IMR-90 (cell line): Measurements from ENCODE around the gene PNKP. TPM values are rescaled to one million over a fixed set of nuclear protein-coding genes. Genes with fewer than 3 reads are reported as not detected.

Source experiments
- ATAC-seq: fragments of 200-7000 bp; cut with Tn5 transposase; 2 replicates; pipeline ENCODE4 v1.9.1; 2020; ENCODE audit warnings: low read depth, mild to moderate bottlenecking, moderate library complexity
- BruUV-seq: library from RNA; stranded (reverse); fragments of 400-500 nt; replicated peaks from 2 replicates; lab custom pipeline; 2021; lab: Mats Ljungman, UMichigan
- CTCF ChIA-PET: fragments of 300-600 bp; formaldehyde crosslinking; extraction: SDS; loops from one replicate; lab custom pipeline; 2021; ENCODE audit warnings: antibody characterized with exemption; lab: Yijun Ruan, JAX
- POLR2A ChIA-PET: fragments of 300-600 bp; sonication (Branson Sonifier 250); formaldehyde crosslinking; loops from one replicate; lab custom pipeline; 2022; ENCODE audit warnings: antibody characterized with exemption; ENCODE audit not compliant: unreplicated experiment; lab: Charles Lee
- DNase-seq: peaks from one replicate; pipeline ENCODE4 v3.0.0; 2013
- H2AFZ ChIP-seq: replicated peaks from 2 replicates; pipeline ENCODE3; 2013; ENCODE audit warnings: low read length, mild to moderate bottlenecking; ENCODE audit not compliant: poor library complexity
- H2AK5ac ChIP-seq: 2 replicates; pipeline ENCODE4 v1.6.1; 2013; ENCODE audit warnings: low read depth, low read length, inconsistent platforms
- H2AK9ac ChIP-seq: replicated peaks from 2 replicates; pipeline ENCODE3; 2013; ENCODE audit warnings: mild to moderate bottlenecking, low read depth, low read length, moderate library complexity; ENCODE audit not compliant: poor library complexity
- H2BK120ac ChIP-seq: 2 replicates; pipeline ENCODE4 v1.6.1; 2013; ENCODE audit warnings: low read depth, low read length, inconsistent platforms
- H2BK15ac ChIP-seq: 3 replicates; pipeline ENCODE4 v1.6.1; 2013; ENCODE audit warnings: low read depth, low read length, inconsistent platforms
- H2BK20ac ChIP-seq: 2 replicates; pipeline ENCODE4 v1.6.1; 2013; ENCODE audit warnings: low read depth, mild to moderate bottlenecking, inconsistent platforms, low read length, moderate library complexity
- H2BK5ac ChIP-seq: 2 replicates; pipeline ENCODE4 v1.6.1; 2013; ENCODE audit warnings: mild to moderate bottlenecking, low read depth, low read length, inconsistent platforms; ENCODE audit not compliant: poor library complexity, severe bottlenecking
- H3K14ac ChIP-seq: replicated peaks from 2 replicates; pipeline ENCODE4 v1.6.1; 2013; ENCODE audit warnings: low read depth, low read length, inconsistent platforms
- H3K18ac ChIP-seq: 2 replicates; pipeline ENCODE4 v1.6.1; 2013; ENCODE audit warnings: low read depth, low read length, control low read depth
- H3K23ac ChIP-seq: 2 replicates; pipeline ENCODE4 v1.6.1; 2013; ENCODE audit warnings: low read depth, low read length, inconsistent platforms
- H3K27ac ChIP-seq: 2 replicates; pipeline ENCODE4 v1.5.1; 2013; ENCODE audit warnings: mild to moderate bottlenecking, control low read depth, low read length; ENCODE audit not compliant: insufficient read depth
- H3K27me3 ChIP-seq: 2 replicates; pipeline ENCODE4 v1.6.1; 2013; ENCODE audit warnings: low read length; ENCODE audit not compliant: control insufficient read depth, insufficient read depth
- H3K36me3 ChIP-seq: 2 replicates; pipeline ENCODE4 v1.6.1; 2013; ENCODE audit warnings: low read length, mixed read lengths; ENCODE audit not compliant: control insufficient read depth, insufficient read depth
- H3K4ac ChIP-seq: 2 replicates; pipeline ENCODE4 v1.6.1; 2013; ENCODE audit warnings: low read depth, low read length, inconsistent platforms
- H3K4me1 ChIP-seq: 2 replicates; pipeline ENCODE4 v1.6.1; 2013; ENCODE audit warnings: low read length, mixed read lengths; ENCODE audit not compliant: control insufficient read depth, insufficient read depth
- H3K4me2 ChIP-seq: 2 replicates; pipeline ENCODE4 v1.6.1; 2013; ENCODE audit warnings: low read depth, mild to moderate bottlenecking, control low read depth, low read length, moderate library complexity
- H3K4me3 ChIP-seq: 2 replicates; pipeline ENCODE4 v1.5.1; 2013; ENCODE audit warnings: low read depth, mild to moderate bottlenecking, control low read depth, low read length, moderate library complexity; ENCODE audit not compliant: insufficient read depth
- H3K56ac ChIP-seq: 2 replicates; pipeline ENCODE4 v1.6.1; 2013; ENCODE audit warnings: low read length, inconsistent platforms; ENCODE audit not compliant: insufficient read depth; ENCODE audit errors: extremely low read depth
- H3K79me1 ChIP-seq, 2 experiments: 2 replicates each; pipeline ENCODE4 v1.6.1; 2013; ENCODE audit warnings: low read length in 2 of 2, inconsistent platforms in 1 of 2, low read depth in 1 of 2
- H3K9ac ChIP-seq: 2 replicates; pipeline ENCODE4 v1.6.1; 2013; ENCODE audit warnings: low read depth, low read length, control low read depth
- H3K9me1 ChIP-seq: 2 replicates; pipeline ENCODE4 v1.6.1; 2013; ENCODE audit warnings: low read length, inconsistent platforms; ENCODE audit not compliant: insufficient read depth
- H3K9me3 ChIP-seq: 2 replicates; pipeline ENCODE4 v1.6.1; 2013; ENCODE audit warnings: low read length; ENCODE audit not compliant: control insufficient read depth, insufficient read depth
- H4K20me1 ChIP-seq: 2 replicates; pipeline ENCODE4 v1.6.1; 2013; ENCODE audit warnings: low read length, inconsistent platforms; ENCODE audit not compliant: insufficient read depth
- H4K5ac ChIP-seq: 2 replicates; pipeline ENCODE4 v1.6.1; 2013; ENCODE audit warnings: mild to moderate bottlenecking, low read depth, low read length, control low read depth
- H4K8ac ChIP-seq, 2 experiments: 2 replicates each; pipeline ENCODE4 v1.6.1; 2013; ENCODE audit warnings: low read depth in 2 of 2, low read length in 2 of 2, control low read depth in 1 of 2, inconsistent platforms in 1 of 2
- H4K91ac ChIP-seq: 2 replicates; pipeline ENCODE4 v1.6.1; 2013; ENCODE audit warnings: low read depth, low read length, inconsistent platforms; ENCODE audit not compliant: insufficient read depth
- BHLHE40 ChIP-seq: fragments of 150-350 bp; IDR thresholded peaks from 2 replicates; pipeline ENCODE4 v1.6.1; 2016; ENCODE audit warnings: mild to moderate bottlenecking, low read depth, low read length
- CEBPB ChIP-seq: IDR thresholded peaks from 2 replicates; pipeline ENCODE4 v1.6.1; 2012; ENCODE audit warnings: low read depth, low read length, improper control_type of control experiment
- CHD1 ChIP-seq: IDR thresholded peaks from 2 replicates; pipeline ENCODE4 v1.6.1; 2012; ENCODE audit warnings: low read depth, low read length, improper control_type of control experiment
- CTCF ChIP-seq: conservative IDR thresholded peaks from 2 replicates; pipeline ENCODE4 v1.5.1; 2012; ENCODE audit warnings: mild to moderate bottlenecking, low read depth, low read length, improper control_type of control experiment
- ELK1 ChIP-seq: fragments of 150-350 bp; IDR thresholded peaks from 2 replicates; pipeline ENCODE4 v1.6.1; 2016; ENCODE audit warnings: low read depth, mild to moderate bottlenecking, low read length, moderate library complexity, borderline replicate concordance
- FOS ChIP-seq: fragments of 150-350 bp; IDR thresholded peaks from 2 replicates; pipeline ENCODE4 v1.6.1; 2016; ENCODE audit warnings: low read depth, low read length
- MAFK ChIP-seq: IDR thresholded peaks from 2 replicates; pipeline ENCODE4 v1.6.1; 2012; ENCODE audit warnings: low read depth, low read length, improper control_type of control experiment
- MAZ ChIP-seq: IDR thresholded peaks from 2 replicates; pipeline ENCODE4 v1.6.1; 2012; ENCODE audit warnings: low read depth, mild to moderate bottlenecking, low read length, improper control_type of control experiment, moderate library complexity, borderline replicate concordance
- MXI1 ChIP-seq: IDR thresholded peaks from 2 replicates; pipeline ENCODE4 v1.6.1; 2012; ENCODE audit warnings: low read depth, mild to moderate bottlenecking, low read length, moderate library complexity, borderline replicate concordance
- NFE2L2 ChIP-seq: fragments of 150-350 bp; IDR thresholded peaks from 2 replicates; pipeline ENCODE4 v1.6.1; 2016; ENCODE audit warnings: low read depth, mild to moderate bottlenecking, low read length
- POLR2A ChIP-seq: IDR thresholded peaks from 2 replicates; pipeline ENCODE4 v1.6.1; 2012; ENCODE audit warnings: mild to moderate bottlenecking, low read depth, low read length
- RAD21 ChIP-seq: IDR thresholded peaks from 2 replicates; pipeline ENCODE4 v1.6.1; 2012; ENCODE audit warnings: low read length, improper control_type of control experiment
- RCOR1 ChIP-seq: IDR thresholded peaks from 2 replicates; pipeline ENCODE4 v1.6.1; 2012; ENCODE audit warnings: mild to moderate bottlenecking, low read length, improper control_type of control experiment; ENCODE audit not compliant: insufficient replicate concordance
- RFX5 ChIP-seq: IDR thresholded peaks from 2 replicates; pipeline ENCODE4 v1.8.0; 2012; ENCODE audit warnings: low read depth, mild to moderate bottlenecking, low read length, moderate library complexity
- SMC3 ChIP-seq: fragments of 150-350 bp; IDR thresholded peaks from 2 replicates; pipeline ENCODE4 v1.6.1; 2016; ENCODE audit warnings: low read depth, mild to moderate bottlenecking, antibody characterized with exemption, low read length, moderate library complexity
- USF2 ChIP-seq: fragments of 150-350 bp; IDR thresholded peaks from 2 replicates; pipeline ENCODE4 v1.6.1; 2017; ENCODE audit warnings: mild to moderate bottlenecking, antibody characterized with exemption, low read length, low read depth
- WGBS, 2 experiments: methylation state at CpG; one replicate each; pipeline versions ENCODE4 v1.1.5 to v1.1.7; 2013; ENCODE audit warnings: missing lambda C conversion rate in 2 of 2; ENCODE audit not compliant: insufficient read length in 1 of 2; ENCODE audit errors: extremely low coverage in 2 of 2; 5-methylcytosine and 5-hydroxymethylcytosine counted together
- dilution Hi-C: fragments of 300-500 bp; cut with HindIII; formaldehyde crosslinking; loops from one replicate; pipeline ENCODE4 v1.14.3; 2018; ENCODE audit warnings: low sequenced_read_pairs; ENCODE audit not compliant: unreplicated experiment
- in situ Hi-C: fragments of 300-500 bp; cut with MboI; formaldehyde crosslinking; loops from 3 replicates; pipeline ENCODE4 v1.14.3; 2019; ENCODE audit warnings: low sequenced_read_pairs, inconsistent platforms, mixed read lengths
- intact Hi-C: fragments of 100-400 bp; cut with micrococcal nuclease; formaldehyde crosslinking; loops from 2 replicates; pipeline ENCODE4 v1.10.0; 2022
- polyA plus RNA-seq, 3 experiments: library from polyadenylated mRNA; depleted of rRNA; stranded (reverse); fragments of >200 nt; gene quantifications; 2 replicates each; pipeline ENCODE4 v1.2.3, GENCODE V29; 2012; ENCODE audit warnings: low replicate concordance in 1 of 3
- total RNA-seq: library from RNA; depleted of rRNA; stranded (reverse); fragments of >200 nt; gene quantifications from 2 replicates; pipeline ENCODE4 v1.2.3, GENCODE V29; 2012

The PNKP gene
- total and polyA plus RNA-seq, 2 of the 4 experiments (the other 2 are of a cell fraction) = 14.2 to 25.0 TPM

- TF ChIP-seq MAZ = no peak
- TF ChIP-seq RCOR1 = no peak
- no peak for TF ChIP-seq POLR2A
- TF ChIP-seq MAFK = no peak
- no peak for TF ChIP-seq ELK1
- TF ChIP-seq FOS = no peak
- TF ChIP-seq RAD21 = no peak
- TF ChIP-seq CHD1 = no peak
- no peak for TF ChIP-seq SMC3
- TF ChIP-seq CEBPB = no peak
- no peak for TF ChIP-seq MXI1
- TF ChIP-seq CTCF = no peak
- no peak for TF ChIP-seq NFE2L2
- TF ChIP-seq RFX5 = no peak
- no peak for TF ChIP-seq BHLHE40
- TF ChIP-seq USF2 = no peak
- intact Hi-C loops = loop anchor here (2.0 kb wide), 1 partner anchor 30 kb away; the partner anchor contains the start of gene MED25
- ChIA-PET POLR2A (no interaction called here), CTCF (interaction anchor here (0.6 to 0.9 kb wide), 2 partner anchors 10 to 375 kb away, joined by 3 read pairs; no protein-coding TSS in a partner anchor)
- H4K20me1 ChIP-seq = peaks cover 32% of the 10 kb centered on the region
- H2BK5ac ChIP-seq = peak overlapping the region; percentile 57
- H4K5ac ChIP-seq = no peak overlapping the region
- no peak overlapping the region for H3K18ac ChIP-seq
- H3K36me3 ChIP-seq = 0 out of 2 replicates have a peak, but pooled peaks cover 3% of the 10 kb centered on the region
- no peak overlapping the region for H3K4me2 ChIP-seq
- H3K9ac ChIP-seq = no peak overlapping the region
- H2BK120ac ChIP-seq = 0 out of 2 replicates have a peak overlapping the region, but pooled peaks have one; percentile 0
- H4K91ac ChIP-seq = no peak overlapping the region
- H2AK9ac ChIP-seq = no peak overlapping the region
- H3K79me1 ChIP-seq = peaks cover 27 to 70% of the 10 kb centered on the region in 2 experiments
- no peak overlapping the region; the same call in 1 of the 2 replicates for H3K56ac ChIP-seq
- no TSS peak for BruUV-seq
- H4K8ac ChIP-seq = no peak overlapping the region
- no peak for DNase-seq
- no peak overlapping the region for H3K4me3 ChIP-seq
- WGBS, 2 experiments = no CpG with 5 or more reads among the region's 3 CpGs
- H3K9me3 ChIP-seq = no peaks in the 10 kb centered on the region
- H3K23ac ChIP-seq = no peak overlapping the region
- H3K4ac ChIP-seq = no peak overlapping the region
- in situ Hi-C loops = no loop called here
- H3K9me1 ChIP-seq = peaks cover 20% of the 10 kb centered on the region
- ATAC-seq = no peak
- H2BK20ac ChIP-seq = no peak overlapping the region
- H2AFZ ChIP-seq = no peak overlapping the region
- H2BK15ac ChIP-seq = no peak overlapping the region
- H3K14ac ChIP-seq = no peak overlapping the region
- H2AK5ac ChIP-seq = peak overlapping the region; percentile 23; the same call in 1 of the 2 replicates
- no peak overlapping the region for H3K27ac ChIP-seq
- H3K4me1 ChIP-seq = peaks cover 16% of the 10 kb centered on the region
- dilution Hi-C loops = no loop called here
- H3K27me3 ChIP-seq = no peaks in the 10 kb centered on the region
These were observed 18.4 kb downstream of the PNKP start for GRCh38 chr19:49848938-49849337.
